T-helper 1 cell treated with Interleukin-12 subunit alpha and Interleukin-12 subunit beta and Interleukin-4 antibody, amounts not matched to agents 30 μg/mL and 1 μg/mL, for 36 hours (primary cell): Measurements from ENCODE around the gene KIDINS220.
"Not testable (repeated sequence)": the region's sequence is repeated elsewhere in the genome, so short reads cannot be mapped to it uniquely, and the experiment has no call there.

Experiments used
- H3K27ac Mint-ChIP-seq: one replicate; pipeline ENCODE4 v1.8.0; 2021; ENCODE audit warnings: mild to moderate bottlenecking, mixed read lengths
- H3K27me3 Mint-ChIP-seq: one replicate; pipeline ENCODE4 v1.8.0; 2021; ENCODE audit warnings: low read depth, mixed read lengths
- H3K36me3 Mint-ChIP-seq: one replicate; pipeline ENCODE4 v1.8.0; 2021; ENCODE audit warnings: low read depth, mixed read lengths
- H3K4me1 Mint-ChIP-seq: one replicate; pipeline ENCODE4 v1.8.0; 2021; ENCODE audit warnings: low read depth, mixed read lengths
- H3K4me3 Mint-ChIP-seq: one replicate; pipeline ENCODE4 v1.8.0; 2021; ENCODE audit warnings: mild to moderate bottlenecking, moderate library complexity, mixed read lengths
- H3K9me3 Mint-ChIP-seq: one replicate; pipeline ENCODE4 v1.8.0; 2021; ENCODE audit warnings: mixed read lengths

KIDINS220 gene

GRCh38 chr2:8729939-8730338 is 107.5 kb downstream of the KIDINS220 start:
- Mint-ChIP-seq H3K4me1 (no peaks in the 10 kb centered on the region), H3K27ac (no peak overlapping the region), H3K36me3 (peaks cover 32% of the 10 kb centered on the region), H3K4me3 (no peak overlapping the region), H3K27me3 (no peaks in the 10 kb centered on the region), H3K9me3 (no peaks in the 10 kb centered on the region)

GRCh38 chr2:8729101-8729500 is 108.3 kb downstream of the KIDINS220 start:
- not testable (repeated sequence) for H3K27ac Mint-ChIP-seq, H3K4me1 Mint-ChIP-seq, H3K9me3 Mint-ChIP-seq, H3K27me3 Mint-ChIP-seq, H3K4me3 Mint-ChIP-seq
- peaks cover 32% of the 10 kb centered on the region for H3K36me3 Mint-ChIP-seq

- Mint-ChIP-seq H3K27ac (no peak overlapping the region), H3K27me3 (no peaks in the 10 kb centered on the region), H3K4me3 (no peak overlapping the region), H3K36me3 (peaks cover 31% of the 10 kb centered on the region), H3K4me1 (no peaks in the 10 kb centered on the region), H3K9me3 (no peaks in the 10 kb centered on the region)
Observed at GRCh38 chr2:8728305-8729015, 109.0 kb downstream of the KIDINS220 start.

- no peak overlapping the region for H3K27ac Mint-ChIP-seq
- no peaks in the 10 kb centered on the region for H3K27me3 Mint-ChIP-seq
- H3K9me3 Mint-ChIP-seq: no peaks in the 10 kb centered on the region
- peaks cover 15% of the 10 kb centered on the region for H3K36me3 Mint-ChIP-seq
- H3K4me3 Mint-ChIP-seq: no peak overlapping the region
- H3K4me1 Mint-ChIP-seq: no peaks in the 10 kb centered on the region
Observed at GRCh38 chr2:8725838-8726237, 111.6 kb downstream of the KIDINS220 start.

- no peaks in the 10 kb centered on the region for H3K9me3 Mint-ChIP-seq
- no peaks in the 10 kb centered on the region for H3K27me3 Mint-ChIP-seq
- no peak overlapping the region for H3K27ac Mint-ChIP-seq
- no peaks in the 10 kb centered on the region for H3K4me1 Mint-ChIP-seq
- peaks cover 5% of the 10 kb centered on the region for H3K36me3 Mint-ChIP-seq
- no peak overlapping the region for H3K4me3 Mint-ChIP-seq
Observed at GRCh38 chr2:8722986-8723385, 114.4 kb downstream of the KIDINS220 start.

- Mint-ChIP-seq H3K4me1 (no peaks in the 10 kb centered on the region), H3K27ac (no peak overlapping the region), H3K36me3 (peaks cover 5% of the 10 kb centered on the region), H3K9me3 (peaks cover 9% of the 10 kb centered on the region), H3K4me3 (no peak overlapping the region), H3K27me3 (no peaks in the 10 kb centered on the region)
Observed at GRCh38 chr2:8721410-8721809, 116.0 kb downstream of the KIDINS220 start.

- H3K9me3 Mint-ChIP-seq: peaks cover 16% of the 10 kb centered on the region
- no peaks in the 10 kb centered on the region for H3K4me1 Mint-ChIP-seq
- peaks cover 6% of the 10 kb centered on the region for H3K36me3 Mint-ChIP-seq
- H3K4me3 Mint-ChIP-seq: no peak overlapping the region
- H3K27me3 Mint-ChIP-seq: no peaks in the 10 kb centered on the region
- H3K27ac Mint-ChIP-seq: no peak overlapping the region
Observed at GRCh38 chr2:8720741-8721140, 116.7 kb downstream of the KIDINS220 start.

- Mint-ChIP-seq H3K36me3 (peaks cover 7% of the 10 kb centered on the region), H3K4me1 (no peaks in the 10 kb centered on the region), H3K4me3 (no peak overlapping the region), H3K27ac (no peak overlapping the region), H3K9me3 (peaks cover 21% of the 10 kb centered on the region), H3K27me3 (no peaks in the 10 kb centered on the region)
Observed at GRCh38 chr2:8719528-8719927, 117.9 kb downstream of the KIDINS220 start.

- H3K4me3 Mint-ChIP-seq: no peak overlapping the region
- peaks cover 21% of the 10 kb centered on the region for H3K9me3 Mint-ChIP-seq
- H3K27ac Mint-ChIP-seq: no peak overlapping the region
- H3K36me3 Mint-ChIP-seq: peaks cover 4% of the 10 kb centered on the region
- no peaks in the 10 kb centered on the region for H3K27me3 Mint-ChIP-seq
- H3K4me1 Mint-ChIP-seq: no peaks in the 10 kb centered on the region
Observed at GRCh38 chr2:8714971-8715370, 122.4 kb downstream of the KIDINS220 start.

GRCh38 chr2:8714283-8714682 is 123.1 kb downstream of the KIDINS220 start:
- H3K27ac Mint-ChIP-seq: no peak overlapping the region
- H3K4me1 Mint-ChIP-seq: no peaks in the 10 kb centered on the region
- no peaks in the 10 kb centered on the region for H3K27me3 Mint-ChIP-seq
- H3K9me3 Mint-ChIP-seq: peaks cover 21% of the 10 kb centered on the region
- no peak overlapping the region for H3K4me3 Mint-ChIP-seq
- peaks cover 4% of the 10 kb centered on the region for H3K36me3 Mint-ChIP-seq

- H3K4me1 Mint-ChIP-seq: no peaks in the 10 kb centered on the region
- no peak overlapping the region for H3K27ac Mint-ChIP-seq
- no peak overlapping the region for H3K4me3 Mint-ChIP-seq
- peaks cover 12% of the 10 kb centered on the region for H3K9me3 Mint-ChIP-seq
- H3K27me3 Mint-ChIP-seq: no peaks in the 10 kb centered on the region
- H3K36me3 Mint-ChIP-seq: peaks cover 4% of the 10 kb centered on the region
Observed at GRCh38 chr2:8710951-8711350, 126.5 kb downstream of the KIDINS220 start.

- Mint-ChIP-seq H3K27me3 (no peaks in the 10 kb centered on the region), H3K9me3 (peaks cover 5% of the 10 kb centered on the region), H3K4me1 (no peaks in the 10 kb centered on the region), H3K27ac (no peak overlapping the region), H3K36me3 (no peaks in the 10 kb centered on the region), H3K4me3 (no peak overlapping the region)
Observed at GRCh38 chr2:8709611-8710010, 127.8 kb downstream of the KIDINS220 start.

GRCh38 chr2:8704906-8705305 is 132.5 kb downstream of the KIDINS220 start:
- H3K4me1 Mint-ChIP-seq: no peaks in the 10 kb centered on the region
- H3K4me3 Mint-ChIP-seq: no peak overlapping the region

GRCh38 chr2:8701681-8702379 is 135.6 kb downstream of the KIDINS220 start:
- H3K36me3 Mint-ChIP-seq: no peaks in the 10 kb centered on the region
- no peak overlapping the region for H3K27ac Mint-ChIP-seq
- H3K4me3 Mint-ChIP-seq: no peak overlapping the region
- H3K9me3 Mint-ChIP-seq: no peaks in the 10 kb centered on the region
- H3K4me1 Mint-ChIP-seq: no peaks in the 10 kb centered on the region
- H3K27me3 Mint-ChIP-seq: peaks cover 1% of the 10 kb centered on the region

More at GRCh38 chr2:8704906-8705305, 132.5 kb downstream of the KIDINS220 start:
- Mint-ChIP-seq H3K27ac (no peak overlapping the region), H3K9me3 (peaks cover 5% of the 10 kb centered on the region), H3K36me3 (no peaks in the 10 kb centered on the region), H3K27me3 (no peaks in the 10 kb centered on the region)

GRCh38 chr2:8699839-8700238 is 137.6 kb downstream of the KIDINS220 start:
- Mint-ChIP-seq H3K9me3 (no peaks in the 10 kb centered on the region), H3K36me3 (no peaks in the 10 kb centered on the region), H3K4me1 (no peaks in the 10 kb centered on the region), H3K27me3 (peaks cover 5% of the 10 kb centered on the region), H3K27ac (no peak overlapping the region), H3K4me3 (no peak overlapping the region)
